Islet of Langerhans (tissue), 1 donor: ENCODE results near the gene NPHP1.
"Not testable (repeated sequence)": the region's sequence is repeated elsewhere in the genome, so short reads cannot be mapped to it uniquely, and the experiment has no call there.

Experiments used
- FAIRE-seq: peaks from one replicate; lab custom pipeline; 2011; peaks lifted over from hg19 to GRCh38; lab: Jason Lieb, UNC

The NPHP1 gene

DNA sequence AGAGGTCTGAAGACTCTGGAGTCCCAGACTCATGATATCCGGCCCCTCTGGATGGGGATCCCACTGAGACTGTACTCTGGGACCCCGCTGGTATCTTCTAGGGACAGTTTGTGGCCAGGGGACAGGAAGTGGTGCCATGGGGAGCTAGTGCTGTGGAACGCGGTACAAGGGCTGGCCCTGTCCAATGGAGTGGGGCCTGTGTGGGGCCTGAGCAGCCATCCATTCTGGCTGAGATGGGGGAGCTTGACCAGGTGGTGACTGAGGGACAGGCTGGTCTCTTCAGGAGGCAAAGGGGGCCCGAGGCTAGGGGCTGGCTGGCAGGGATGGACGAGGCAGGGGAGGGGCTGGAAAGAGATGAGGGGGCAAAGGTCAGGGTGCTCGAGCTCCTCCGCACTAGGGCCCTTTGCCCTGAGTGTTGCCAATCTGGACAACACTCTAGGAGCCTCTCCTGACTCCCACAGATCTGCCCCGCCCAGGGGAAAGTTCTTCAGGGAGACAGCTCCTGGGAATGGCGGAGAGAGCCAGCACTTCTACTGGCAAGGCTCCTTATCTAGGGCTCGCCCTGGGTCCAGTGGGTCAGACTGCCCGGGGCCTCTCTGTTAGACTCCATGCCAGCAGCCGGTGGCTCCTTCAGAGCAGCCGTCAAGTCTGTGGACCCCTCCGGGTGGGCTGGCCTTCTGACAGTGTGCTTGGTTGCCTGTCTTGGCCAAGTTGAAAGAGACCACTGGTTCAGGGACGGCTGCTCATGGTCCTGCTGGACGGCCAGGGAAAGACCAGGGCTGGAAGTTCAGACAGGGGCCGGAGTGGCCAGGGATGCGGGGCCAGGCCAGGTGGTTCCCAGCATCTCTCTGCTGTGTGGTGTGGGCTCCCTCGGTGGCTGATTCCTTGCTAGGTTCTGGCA lies 101.5 kb downstream of the NPHP1 start:
- no peak for FAIRE-seq

DNA sequence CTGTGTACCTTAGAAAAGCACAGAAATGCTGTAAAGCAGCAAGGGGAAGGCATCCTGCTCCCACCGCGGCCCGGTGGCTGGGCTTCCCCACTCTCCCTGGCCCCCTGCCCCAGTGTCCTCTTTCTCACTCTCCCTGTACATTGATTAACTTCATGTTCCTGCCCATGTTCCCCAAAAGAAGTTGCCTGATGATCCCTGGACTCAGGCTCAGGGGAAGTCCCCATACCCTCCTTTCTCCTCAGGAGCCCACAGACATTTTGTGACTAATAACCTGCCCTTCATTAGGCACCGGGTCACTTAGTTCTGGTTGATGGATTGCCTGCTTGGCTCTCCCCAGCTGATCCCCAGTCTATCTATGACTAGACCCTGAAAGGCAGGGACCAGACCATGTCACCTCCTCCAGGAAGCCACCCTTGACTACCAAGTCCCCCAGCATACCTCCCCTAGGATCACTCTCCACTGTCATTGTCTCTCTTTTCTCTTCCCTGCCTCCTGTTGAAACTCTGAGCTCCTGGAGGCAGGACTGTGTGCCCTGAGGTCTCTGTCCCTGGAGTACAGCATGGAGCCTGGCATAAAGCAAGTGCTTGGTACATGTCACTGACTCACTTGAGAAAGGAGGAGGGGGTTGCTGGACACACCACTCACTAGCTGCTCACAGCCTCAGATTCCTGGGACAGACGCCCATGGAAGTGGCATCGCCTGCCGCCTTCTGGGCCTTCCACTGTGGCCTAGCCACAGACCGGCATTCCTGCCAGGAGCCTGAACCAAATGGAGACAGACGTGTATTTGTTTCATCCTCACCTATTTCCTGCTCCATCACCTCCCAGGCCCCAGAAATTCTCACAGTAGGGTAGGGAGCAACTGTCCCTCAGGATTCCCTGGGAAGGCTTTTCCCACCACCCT lies 102.7 kb downstream of the NPHP1 start:
- FAIRE-seq: no peak

DNA sequence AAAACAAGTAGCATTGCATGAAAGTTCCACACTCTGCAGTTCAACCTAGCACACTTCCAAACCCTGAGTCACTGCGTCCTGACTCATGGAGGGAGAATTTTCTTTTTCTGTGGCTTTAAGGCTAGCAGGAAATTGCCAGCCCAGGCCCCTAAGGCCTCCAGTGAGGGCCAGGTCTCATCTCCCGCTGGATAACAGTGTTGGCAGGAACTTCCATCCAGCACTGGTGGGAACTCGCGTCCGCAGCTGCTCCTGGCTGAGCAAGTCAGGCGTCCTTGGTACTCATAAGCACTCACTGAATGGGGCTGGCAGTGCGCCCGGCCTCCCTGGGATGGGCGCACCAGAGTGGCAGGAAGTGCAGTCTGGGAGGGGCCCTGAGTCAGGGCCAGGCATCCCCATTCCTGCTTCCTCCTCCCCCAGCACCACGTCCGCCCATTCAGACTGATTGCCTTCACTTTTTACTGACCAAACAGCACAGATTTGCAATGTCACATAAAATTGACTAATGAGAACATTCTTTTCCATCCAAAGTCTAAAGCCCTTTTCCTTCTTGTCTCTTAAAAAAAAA lies 103.5 kb downstream of the NPHP1 start:
- FAIRE-seq: no peak

DNA sequence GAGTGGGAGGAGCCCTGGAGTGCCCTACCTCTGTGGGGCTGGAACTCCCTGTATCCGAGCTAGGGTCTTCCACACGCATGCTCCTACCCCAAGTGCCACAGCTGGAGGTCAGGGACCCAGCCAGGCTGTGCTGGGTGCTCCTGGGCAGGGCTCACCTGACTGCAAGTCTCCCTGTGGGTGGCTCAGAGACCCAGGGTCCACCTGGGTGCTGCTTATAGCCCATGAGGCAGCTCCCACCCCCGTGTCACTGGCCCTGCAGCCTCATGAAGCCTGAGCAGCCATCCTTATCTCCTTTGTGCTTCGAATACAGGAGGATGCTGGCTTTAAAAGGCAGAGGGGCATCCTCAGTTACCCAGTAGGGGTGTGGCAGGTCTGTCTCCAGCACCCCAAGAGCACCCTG lies 103.9 kb downstream of the NPHP1 start:
- FAIRE-seq: not testable (repeated sequence)

GRCh38 chr2:110100480-110100879 lies 104.3 kb downstream of the NPHP1 start:
- FAIRE-seq: no peak

DNA sequence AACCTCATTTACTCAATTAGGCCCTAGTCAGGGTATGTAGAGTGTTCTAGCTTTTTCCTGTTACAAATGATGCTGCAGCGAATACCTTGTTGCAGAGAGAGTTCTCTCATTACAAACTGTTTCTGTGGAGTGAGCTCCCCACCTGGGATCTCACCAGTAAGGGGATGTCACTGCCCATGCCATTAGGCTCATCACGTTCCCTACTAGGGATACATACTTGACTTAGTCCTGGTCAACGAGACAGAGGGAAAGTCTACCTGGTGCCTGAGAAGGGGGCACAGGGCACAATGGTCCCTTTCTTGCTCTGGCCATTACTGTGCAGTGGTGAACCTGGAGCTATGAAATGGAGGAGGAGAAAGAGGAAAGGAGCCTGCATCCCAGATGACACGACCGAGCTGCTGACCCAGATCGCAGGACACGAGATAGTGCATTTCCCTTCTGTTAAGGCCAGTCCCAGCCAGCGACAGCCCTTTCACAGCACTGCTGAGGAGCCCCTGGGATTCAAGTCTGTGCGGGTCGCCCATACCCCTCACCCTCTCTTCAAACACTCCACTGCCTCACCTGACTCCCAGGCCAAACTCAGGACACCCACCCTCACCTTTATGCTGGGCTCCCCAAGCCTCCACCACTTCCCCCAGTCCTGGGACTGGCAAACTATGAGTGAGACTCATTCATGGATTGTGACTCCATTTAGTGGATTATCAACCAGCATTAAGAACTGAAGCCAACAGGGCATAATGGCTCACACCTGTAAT lies 105.2 kb downstream of the NPHP1 start:
- FAIRE-seq: no peak

GRCh38 chr2:110099038-110099425 lies 105.8 kb downstream of the NPHP1 start:
- no peak for FAIRE-seq

- no peak for FAIRE-seq
These were observed 107.2 kb downstream of the NPHP1 start for GRCh38 chr2:110097506-110098220.

GRCh38 chr2:110095994-110096633 lies 108.7 kb downstream of the NPHP1 start:
- FAIRE-seq: no peak

GRCh38 chr2:110094884-110095534 lies 109.8 kb downstream of the NPHP1 start:
- FAIRE-seq: not testable (repeated sequence)

DNA sequence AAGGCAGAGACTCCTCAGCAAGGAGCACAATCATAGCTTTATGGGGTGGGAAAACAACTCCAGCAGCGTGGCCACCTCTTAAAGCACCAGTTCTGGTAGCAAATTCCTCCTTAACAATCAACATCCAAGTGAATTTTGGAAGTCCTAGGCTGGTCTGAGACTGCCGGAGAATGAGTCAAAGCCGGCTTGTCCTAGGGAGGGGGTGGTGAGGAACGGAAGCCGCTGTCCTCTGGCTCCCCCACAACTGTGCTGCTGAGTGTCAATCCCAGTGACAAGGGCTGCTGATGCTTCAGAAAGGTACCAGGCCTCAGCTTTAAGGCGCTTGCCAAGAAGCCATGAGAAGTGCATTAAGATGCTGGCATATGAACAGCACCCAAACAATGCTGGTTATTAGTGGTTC lies 110.9 kb downstream of the NPHP1 start:
- FAIRE-seq: not testable (repeated sequence)

DNA sequence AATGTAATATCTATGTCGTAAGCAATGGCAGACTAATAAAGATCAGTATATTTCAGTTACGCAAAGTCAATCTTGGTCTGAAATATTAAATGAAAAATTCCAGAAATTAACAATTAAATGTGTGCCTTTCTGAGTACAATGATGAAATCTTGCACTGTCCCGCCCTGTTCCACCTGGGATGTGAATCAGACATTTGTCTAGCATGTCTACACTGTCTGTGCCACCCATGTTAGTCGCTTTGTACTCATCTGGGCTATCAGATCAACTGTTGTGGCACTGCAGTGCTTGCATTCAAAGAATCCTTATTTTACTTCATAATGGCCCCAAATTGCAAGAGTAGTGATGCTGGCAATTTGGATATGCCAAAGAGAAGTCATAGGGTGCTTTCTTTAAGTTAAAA lies 114.6 kb downstream of the NPHP1 start:
- not testable (repeated sequence) for FAIRE-seq

- peak; percentile 96 for FAIRE-seq
These were observed 121.1 kb downstream of the NPHP1 start for GRCh38 chr2:110083757-110084156.

GRCh38 chr2:110083162-110083561 lies 121.7 kb downstream of the NPHP1 start:
- not testable (repeated sequence) for FAIRE-seq

DNA sequence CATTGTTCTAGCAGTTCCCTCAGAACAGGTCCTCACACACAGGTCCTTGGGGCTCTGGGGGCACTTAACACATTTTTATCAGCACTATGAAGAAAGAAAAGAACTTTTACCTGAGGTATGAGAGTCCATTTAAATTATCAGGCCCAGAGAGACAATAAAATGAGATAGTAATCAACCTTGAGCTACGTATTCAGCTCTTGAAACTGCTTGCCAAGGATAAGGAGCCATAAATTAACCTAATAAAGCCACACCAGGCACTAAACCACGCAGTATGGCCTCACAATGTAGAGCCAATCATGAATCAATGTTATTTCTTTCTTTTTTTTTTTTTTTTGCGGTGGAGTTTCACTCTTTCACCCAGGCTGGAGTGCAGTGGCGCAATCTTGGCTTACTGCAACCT lies 126.7 kb downstream of the NPHP1 start:
- not testable (repeated sequence) for FAIRE-seq

DNA sequence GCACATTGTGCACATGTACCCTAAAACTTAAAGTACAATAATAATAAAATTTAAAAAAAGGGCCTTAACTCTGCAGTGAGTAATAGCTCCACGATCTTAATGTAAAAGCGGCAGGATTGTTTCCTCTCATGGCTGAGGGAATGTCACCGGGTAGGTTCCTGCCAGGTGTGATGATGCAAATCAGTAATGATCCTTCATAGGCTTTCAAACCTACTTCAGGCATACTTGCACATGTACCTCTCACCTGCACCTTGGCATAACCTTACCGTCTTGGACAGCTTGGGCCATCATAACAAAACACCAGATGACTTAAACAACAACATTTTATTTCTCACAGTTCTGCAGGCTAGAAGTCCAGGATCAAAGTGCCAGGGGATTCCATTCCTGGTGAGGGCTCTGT lies 128.9 kb downstream of the NPHP1 start:
- FAIRE-seq: not testable (repeated sequence)
